ENCODE results near the gene NCK1. TPM values are rescaled to one million over a fixed set of nuclear protein-coding genes. Genes with fewer than 3 reads are reported as not detected.
"Not testable (repeated sequence)": the region's sequence is repeated elsewhere in the genome, so short reads cannot be mapped to it uniquely, and the experiment has no call there.

The NCK1 gene
- total RNA-seq, 5 donors from 2014 or later (not counting 1 experiment from before 2014, with no cell fraction given) = 46.9 to 65.3 (median 50.9) TPM

- no peaks in the 10 kb centered on the region for H3K27me3 Mint-ChIP-seq
- DNase-seq (no peak), ATAC-seq (replicated peaks in 1 of 4) (no peak)
- no peaks in the 10 kb centered on the region for H3K4me1 ChIP-seq (ENCODE audit: control insufficient read depth in 1 of 2, extremely low read depth in 1 of 2, insufficient read depth in 2 of 2, low read length in 2 of 2)
- no peak overlapping the region for H3K4me3 Mint-ChIP-seq
- peaks cover 0 to 4% (median 0%) of the 10 kb centered on the region in 3 donors for H3K4me1 Mint-ChIP-seq
- peaks cover 0 to 3% of the 10 kb centered on the region in 2 donors for H3K36me3 ChIP-seq (ENCODE audit: control insufficient read depth in 2 of 2, extremely low read depth in 1 of 2, insufficient read depth in 1 of 2, low read length in 1 of 2)
- peaks cover 2% of the 10 kb centered on the region for H3K36me3 Mint-ChIP-seq
- ChIA-PET POLR2A (interaction anchor here in 1 of 2 donors (0.6 kb wide), 1 partner anchor 232 kb away, joined by 9 read pairs; no protein-coding TSS in a partner anchor), CTCF (interaction anchor here in 1 of 2 donors (0.5 kb wide), 1 partner anchor 193 kb away, joined by 6 read pairs; no protein-coding TSS in a partner anchor)
- H3K9me3 ChIP-seq = no peaks in the 10 kb centered on the region
- H3K27ac ChIP-seq (ENCODE audit: low read length) = no peak overlapping the region
- no peaks in the 10 kb centered on the region for H3K27me3 ChIP-seq (replicated peaks in 1 of 2; ENCODE audit: control insufficient read depth in 2 of 2, extremely low read depth in 1 of 2, insufficient read depth in 2 of 2, low read length in 1 of 2)
- no peak overlapping the region for H3K27ac Mint-ChIP-seq
- H3K4me3 ChIP-seq (ENCODE audit: control insufficient read depth in 1 of 2, extremely low read depth in 1 of 2, low read length in 1 of 2) = no peak overlapping the region
- H3K9me3 Mint-ChIP-seq = no peaks in the 10 kb centered on the region
- 90% methylated on average over 2 of the region's 4 CpGs for WGBS (ENCODE audit: insufficient coverage)
Observed at GRCh38 chr3:136960838-136961836, 99.1 kb downstream of the NCK1 start.

- no peaks in the 10 kb centered on the region for H3K27me3 Mint-ChIP-seq
- CTCF ChIA-PET = interaction anchor here (0.6 to 1.0 kb wide), 5 partner anchors 18 to 1544 kb away, joined by 3 to 4 read pairs (median 3); no protein-coding TSS in a partner anchor
- H3K27ac Mint-ChIP-seq = no peak overlapping the region
- no CpG with 5 or more reads among the region's 1 CpG for WGBS (ENCODE audit: insufficient coverage)
- H3K27me3 ChIP-seq (replicated peaks in 1 of 2; ENCODE audit: control insufficient read depth in 2 of 2, extremely low read depth in 1 of 2, insufficient read depth in 2 of 2, low read length in 1 of 2) = no peaks in the 10 kb centered on the region
- no peaks in the 10 kb centered on the region for H3K4me1 ChIP-seq (ENCODE audit: control insufficient read depth in 1 of 2, extremely low read depth in 1 of 2, insufficient read depth in 2 of 2, low read length in 2 of 2)
- no peaks in the 10 kb centered on the region for H3K4me1 Mint-ChIP-seq
- H3K4me3 ChIP-seq (ENCODE audit: control insufficient read depth in 1 of 2, extremely low read depth in 1 of 2, low read length in 1 of 2) = no peak overlapping the region
- no peaks in the 10 kb centered on the region for H3K36me3 ChIP-seq (ENCODE audit: control insufficient read depth in 2 of 2, extremely low read depth in 1 of 2, insufficient read depth in 1 of 2, low read length in 1 of 2)
- POLR2A ChIA-PET = interaction anchor here in 1 of 2 donors (0.6 kb wide), 1 partner anchor 116 kb away, joined by 7 read pairs; no protein-coding TSS in a partner anchor
- peaks cover 2% of the 10 kb centered on the region for H3K36me3 Mint-ChIP-seq
- no peak overlapping the region for H3K27ac ChIP-seq (ENCODE audit: low read length)
- no peak overlapping the region for H3K4me3 Mint-ChIP-seq
- no peaks in the 10 kb centered on the region for H3K9me3 ChIP-seq
- no peaks in the 10 kb centered on the region for H3K9me3 Mint-ChIP-seq
- DNase-seq (no peak), ATAC-seq (replicated peaks in 1 of 4) (no peak)
Observed at GRCh38 chr3:136962927-136963326, 100.9 kb downstream of the NCK1 start.

DNA sequence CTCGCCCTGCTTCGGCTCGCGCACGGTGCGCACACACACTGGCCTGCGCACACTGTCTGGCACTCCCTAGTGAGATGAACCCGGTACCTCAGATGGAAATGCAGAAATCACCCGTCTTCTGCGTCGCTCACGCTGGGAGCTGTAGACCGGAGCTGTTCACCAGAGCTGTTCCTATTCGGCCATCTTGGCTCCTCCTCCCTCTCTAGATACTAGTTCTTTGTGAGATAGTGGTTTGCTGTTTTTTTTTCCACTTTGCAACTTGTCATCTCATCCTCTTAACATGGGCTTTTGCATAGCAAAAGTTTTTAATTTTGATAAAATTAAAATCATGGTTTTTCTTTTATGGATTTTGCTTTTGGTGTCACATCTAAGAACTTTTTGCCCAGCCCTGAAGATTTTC is 107.5 kb downstream of the NCK1 start:
- H3K36me3 ChIP-seq (ENCODE audit: control insufficient read depth in 2 of 2, extremely low read depth in 1 of 2, insufficient read depth in 1 of 2, low read length in 1 of 2); H3K4me3 ChIP-seq (ENCODE audit: control insufficient read depth in 1 of 2, extremely low read depth in 1 of 2, low read length in 1 of 2); ATAC-seq (replicated peaks in 1 of 4); DNase-seq; H3K4me3 Mint-ChIP-seq; H3K9me3 ChIP-seq; H3K27me3 Mint-ChIP-seq; POLR2A ChIA-PET; H3K27me3 ChIP-seq (replicated peaks in 1 of 2; ENCODE audit: control insufficient read depth in 2 of 2, extremely low read depth in 1 of 2, insufficient read depth in 2 of 2, low read length in 1 of 2); H3K27ac ChIP-seq (ENCODE audit: low read length); H3K4me1 Mint-ChIP-seq; H3K27ac Mint-ChIP-seq; H3K36me3 Mint-ChIP-seq; H3K4me1 ChIP-seq (ENCODE audit: control insufficient read depth in 1 of 2, extremely low read depth in 1 of 2, insufficient read depth in 2 of 2, low read length in 2 of 2): not testable (repeated sequence)
- WGBS (ENCODE audit: insufficient coverage) = no CpG with 5 or more reads among the region's 14 CpGs
- H3K9me3 Mint-ChIP-seq = peaks cover 7 to 17% (median 14%) of the 10 kb centered on the region in 3 donors
- CTCF ChIA-PET = interaction anchor here in 1 of 2 donors (0.6 kb wide), 1 partner anchor 858 kb away, joined by 3 read pairs; no protein-coding TSS in a partner anchor

GRCh38 chr3:136973352-136973751 is 111.3 kb downstream of the NCK1 start:
- Mint-ChIP-seq H3K27me3 (no peaks in the 10 kb centered on the region), H3K4me1 (no peaks in the 10 kb centered on the region), H3K9me3 (peaks cover 9 to 20% (median 17%) of the 10 kb centered on the region in 3 donors), H3K36me3 (peaks cover 10% of the 10 kb centered on the region), H3K27ac (no peak overlapping the region), H3K4me3 (no peak overlapping the region)
- ATAC-seq (replicated peaks in 1 of 4) (no peak), DNase-seq (no peak)
- Histone ChIP-seq H3K4me3 (ENCODE audit: control insufficient read depth in 1 of 2, extremely low read depth in 1 of 2, low read length in 1 of 2) (no peak overlapping the region), H3K4me1 (ENCODE audit: control insufficient read depth in 1 of 2, extremely low read depth in 1 of 2, insufficient read depth in 2 of 2, low read length in 2 of 2) (no peaks in the 10 kb centered on the region), H3K9me3 (peaks cover 2% of the 10 kb centered on the region), H3K27me3 (replicated peaks in 1 of 2; ENCODE audit: control insufficient read depth in 2 of 2, extremely low read depth in 1 of 2, insufficient read depth in 2 of 2, low read length in 1 of 2) (peaks cover 0 to 2% of the 10 kb centered on the region in 2 experiments), H3K36me3 (ENCODE audit: control insufficient read depth in 2 of 2, extremely low read depth in 1 of 2, insufficient read depth in 1 of 2, low read length in 1 of 2) (no peaks in the 10 kb centered on the region), H3K27ac (ENCODE audit: low read length) (no peak overlapping the region)
- ChIA-PET CTCF (interaction anchor here in 1 of 2 donors (0.5 kb wide), 1 partner anchor 820 kb away, joined by 5 read pairs; no protein-coding TSS in a partner anchor), POLR2A (no interaction called here)
- 100% methylated on average over 2 of the region's 4 CpGs for WGBS (ENCODE audit: insufficient coverage)

DNA sequence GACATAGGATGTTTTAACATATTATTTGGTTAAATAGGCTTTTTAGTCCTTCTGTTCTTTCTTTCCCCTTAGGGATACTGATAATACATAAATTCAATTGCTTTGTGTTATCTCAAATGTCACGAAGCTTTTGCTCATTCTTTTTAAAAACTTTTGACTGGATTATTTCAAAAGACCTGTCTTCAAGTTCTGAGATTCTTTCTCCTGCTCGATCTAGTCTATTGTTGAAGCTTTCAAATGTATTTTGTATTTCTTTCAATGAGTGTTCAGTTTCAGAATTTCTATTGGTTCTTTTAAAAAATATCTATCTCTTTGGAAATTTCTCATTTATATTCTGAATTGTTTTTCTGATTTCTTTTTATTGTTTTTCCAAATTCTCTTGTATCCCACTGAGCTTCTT is 112.7 kb downstream of the NCK1 start:
- Histone ChIP-seq H3K27ac (ENCODE audit: low read length) (no peak overlapping the region), H3K4me3 (ENCODE audit: control insufficient read depth in 1 of 2, extremely low read depth in 1 of 2, low read length in 1 of 2) (no peak overlapping the region), H3K4me1 (ENCODE audit: control insufficient read depth in 1 of 2, extremely low read depth in 1 of 2, insufficient read depth in 2 of 2, low read length in 2 of 2) (no peaks in the 10 kb centered on the region), H3K36me3 (ENCODE audit: control insufficient read depth in 2 of 2, extremely low read depth in 1 of 2, insufficient read depth in 1 of 2, low read length in 1 of 2) (no peaks in the 10 kb centered on the region), H3K27me3 (replicated peaks in 1 of 2; ENCODE audit: control insufficient read depth in 2 of 2, extremely low read depth in 1 of 2, insufficient read depth in 2 of 2, low read length in 1 of 2) (peaks cover 0 to 2% of the 10 kb centered on the region in 2 experiments), H3K9me3 (peaks cover 2% of the 10 kb centered on the region)
- DNase-seq (no peak), ATAC-seq (replicated peaks in 1 of 4) (no peak)
- ChIA-PET POLR2A (interaction anchor here in 1 of 2 donors (0.6 kb wide), 1 partner anchor 20 kb away, joined by 3 read pairs; no protein-coding TSS in a partner anchor), CTCF (no interaction called here)
- Mint-ChIP-seq H3K27me3 (no peaks in the 10 kb centered on the region), H3K4me3 (no peak overlapping the region), H3K36me3 (peaks cover 10% of the 10 kb centered on the region), H3K4me1 (no peaks in the 10 kb centered on the region), H3K9me3 (peaks cover 9 to 20% (median 17%) of the 10 kb centered on the region in 3 donors), H3K27ac (no peak overlapping the region)
- WGBS (ENCODE audit: insufficient coverage) = no CpG with 5 or more reads among the region's 2 CpGs

DNA sequence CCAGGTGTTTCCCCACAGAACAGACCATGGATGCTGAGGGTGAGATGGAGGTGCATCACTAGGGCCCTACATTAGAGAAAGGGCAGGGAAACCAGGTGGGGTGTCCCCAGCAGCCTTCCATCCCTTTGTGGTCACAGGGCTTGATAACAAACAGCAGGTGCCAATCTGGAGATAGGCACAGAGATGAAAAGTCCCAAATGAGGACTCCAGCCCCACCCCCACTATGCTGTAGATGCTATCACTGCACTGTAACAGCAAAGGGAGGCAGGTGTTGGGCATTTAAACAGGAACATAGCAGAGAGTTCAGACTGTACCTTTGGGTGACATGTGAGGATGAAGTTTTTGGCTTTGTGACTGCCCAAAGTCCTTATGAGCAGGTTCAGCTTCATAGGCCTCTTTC is 117.2 kb downstream of the NCK1 start:
- H3K9me3 ChIP-seq = peaks cover 2% of the 10 kb centered on the region
- ATAC-seq (replicated peaks in 1 of 4) (no peak), DNase-seq (no peak)
- H3K27me3 ChIP-seq (replicated peaks in 1 of 2; ENCODE audit: control insufficient read depth in 2 of 2, extremely low read depth in 1 of 2, insufficient read depth in 2 of 2, low read length in 1 of 2) = peaks cover 0 to 2% of the 10 kb centered on the region in 2 experiments
- no peaks in the 10 kb centered on the region for H3K4me1 ChIP-seq (ENCODE audit: control insufficient read depth in 1 of 2, extremely low read depth in 1 of 2, insufficient read depth in 2 of 2, low read length in 2 of 2)
- H3K4me3 Mint-ChIP-seq = no peak overlapping the region
- ChIA-PET CTCF (interaction anchor here in 1 of 2 donors (0.6 kb wide), 1 partner anchor 85 kb away, joined by 6 read pairs; no protein-coding TSS in a partner anchor), POLR2A (no interaction called here)
- peaks cover 4 to 9% (median 5%) of the 10 kb centered on the region in 3 donors for H3K9me3 Mint-ChIP-seq
- H3K4me1 Mint-ChIP-seq = peaks cover 0 to 3% (median 3%) of the 10 kb centered on the region in 3 donors
- no peak overlapping the region for H3K27ac ChIP-seq (ENCODE audit: low read length)
- no peaks in the 10 kb centered on the region for H3K27me3 Mint-ChIP-seq
- H3K27ac Mint-ChIP-seq = no peak overlapping the region
- no peak overlapping the region for H3K4me3 ChIP-seq (ENCODE audit: control insufficient read depth in 1 of 2, extremely low read depth in 1 of 2, low read length in 1 of 2)
- peaks cover 21% of the 10 kb centered on the region for H3K36me3 Mint-ChIP-seq
- H3K36me3 ChIP-seq (ENCODE audit: control insufficient read depth in 2 of 2, extremely low read depth in 1 of 2, insufficient read depth in 1 of 2, low read length in 1 of 2) = no peaks in the 10 kb centered on the region
